HG03457 (cell line): ENCODE measurements around the gene ST13.
"Not testable (repeated sequence)": the region's sequence is repeated elsewhere in the genome, so short reads cannot be mapped to it uniquely, and the experiment has no call there.

Source experiments
- ATAC-seq: cut with Tn5 transposase; IDR thresholded peaks from one replicate; pipeline ENCODE4 v1.9.1; 2021; ENCODE audit warnings: moderate number of reproducible peaks; ENCODE audit not compliant: unreplicated experiment

The ST13 gene

GRCh38 chr22:40791241-40791640 lies 65.2 kb downstream of the ST13 start:
- no peak for ATAC-seq

- ATAC-seq: no peak
Measured at GRCh38 chr22:40789131-40789530, 67.3 kb downstream of the ST13 start.

- no peak for ATAC-seq
Measured at GRCh38 chr22:40782521-40782920, 73.9 kb downstream of the ST13 start.

- ATAC-seq: not testable (repeated sequence)
Measured at GRCh38 chr22:40781749-40782148, 74.7 kb downstream of the ST13 start.
